Measurements from ENCODE around the gene FAM168A. TPM values are rescaled to one million over a fixed set of nuclear protein-coding genes. Genes with fewer than 3 reads are reported as not detected.

The FAM168A gene
- total and polyA plus RNA-seq, 2 of the 8 experiments (the other 6 are each of a cell fraction or from before 2014, with no cell fraction given) = 17.1 to 21.6 TPM

GRCh38 chr11:73384125-73384441 lies 213.8 kb downstream of the FAM168A start (continued):
- TF ChIP-seq USF2 (IDR thresholded peaks at IDR 0.05; ENCODE audit: low read length) = no peak
- no peak for TF ChIP-seq TAF1 (IDR thresholded peaks at IDR 0.05; ENCODE audit: low read depth, low read length)
- TF ChIP-seq POU5F1 (IDR thresholded peaks at IDR 0.05; ENCODE audit: low read depth, low read length) = no peak
- TF ChIP-seq SUZ12 (IDR thresholded peaks at IDR 0.05; ENCODE audit: low read length) = no peak
- TF ChIP-seq, protein P1, sequence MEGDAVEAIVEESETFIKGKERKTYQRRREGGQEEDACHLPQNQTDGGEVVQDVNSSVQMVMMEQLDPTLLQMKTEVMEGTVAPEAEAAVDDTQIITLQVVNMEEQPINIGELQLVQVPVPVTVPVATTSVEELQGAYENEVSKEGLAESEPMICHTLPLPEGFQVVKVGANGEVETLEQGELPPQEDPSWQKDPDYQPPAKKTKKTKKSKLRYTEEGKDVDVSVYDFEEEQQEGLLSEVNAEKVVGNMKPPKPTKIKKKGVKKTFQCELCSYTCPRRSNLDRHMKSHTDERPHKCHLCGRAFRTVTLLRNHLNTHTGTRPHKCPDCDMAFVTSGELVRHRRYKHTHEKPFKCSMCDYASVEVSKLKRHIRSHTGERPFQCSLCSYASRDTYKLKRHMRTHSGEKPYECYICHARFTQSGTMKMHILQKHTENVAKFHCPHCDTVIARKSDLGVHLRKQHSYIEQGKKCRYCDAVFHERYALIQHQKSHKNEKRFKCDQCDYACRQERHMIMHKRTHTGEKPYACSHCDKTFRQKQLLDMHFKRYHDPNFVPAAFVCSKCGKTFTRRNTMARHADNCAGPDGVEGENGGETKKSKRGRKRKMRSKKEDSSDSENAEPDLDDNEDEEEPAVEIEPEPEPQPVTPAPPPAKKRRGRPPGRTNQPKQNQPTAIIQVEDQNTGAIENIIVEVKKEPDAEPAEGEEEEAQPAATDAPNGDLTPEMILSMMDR (IDR thresholded peaks at IDR 0.05; ENCODE audit: control extremely low read depth in 1 of 3, insufficient read depth in 1 of 3, low read depth in 1 of 3, low read length in 3 of 3) = no peak

Data from H1 (cell line).